ENCODE data around the gene ENTPD1. TPM values are rescaled to one million over a fixed set of nuclear protein-coding genes. Genes with fewer than 3 reads are reported as not detected.

The ENTPD1 gene
- polyA plus RNA-seq, 1 donor (not counting 4 experiments of a cell fraction or from before 2014, with no cell fraction given), result 0.03 TPM

DNA sequence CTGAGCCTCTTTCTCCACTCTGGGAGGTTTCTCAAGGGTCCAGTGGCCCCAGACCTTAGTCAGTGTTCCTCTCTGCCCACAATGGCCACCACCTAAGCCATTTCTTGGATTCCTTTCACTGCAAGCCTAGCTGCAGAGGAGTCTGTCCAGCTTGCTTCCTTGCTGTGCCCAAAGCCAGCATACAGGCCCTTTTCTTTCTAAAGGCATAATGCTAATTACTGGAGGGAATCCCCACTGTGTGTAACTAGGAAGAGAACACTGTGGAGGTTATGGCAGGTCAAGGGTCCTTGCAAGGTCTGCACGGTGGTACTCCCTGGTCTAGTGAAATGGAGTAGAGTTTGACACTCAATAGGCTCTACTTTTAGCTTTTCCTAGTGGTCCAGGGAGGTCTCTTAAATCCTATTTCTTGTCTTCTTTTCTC is 81.4 kb downstream of the ENTPD1 start:
- Histone ChIP-seq H3K4me3 (ENCODE audit: control insufficient read depth in 2 of 3, extremely low read depth in 1 of 3, insufficient read depth in 2 of 3, low read depth in 1 of 3, low read length in 3 of 3) (no peak overlapping the region), H3K27ac (ENCODE audit: control insufficient read depth, insufficient read depth, low read length) (no peak overlapping the region), H3K36me3 (ENCODE audit: control insufficient read depth in 2 of 2, extremely low read depth in 1 of 2, insufficient read depth in 2 of 2, low read length in 2 of 2) (no peaks in the 10 kb centered on the region), H3K79me2 (ENCODE audit: control insufficient read depth, insufficient read depth, low read length) (no peaks in the 10 kb centered on the region), H3K4me1 (ENCODE audit: control insufficient read depth, extremely low read depth, insufficient read depth, low read length) (no peaks in the 10 kb centered on the region), H3K9me1 (ENCODE audit: control insufficient read depth, extremely low read depth, insufficient read depth, low read length) (no peaks in the 10 kb centered on the region), H4K20me1 (ENCODE audit: control insufficient read depth, extremely low read depth, insufficient read depth, low read length) (no peaks in the 10 kb centered on the region), H3K9me3 (ENCODE audit: control insufficient read depth, low read depth, low read length) (no peaks in the 10 kb centered on the region), H3K9ac (ENCODE audit: control insufficient read depth, extremely low read depth, insufficient read depth, low read length) (no peak overlapping the region), H2AFZ (ENCODE audit: control insufficient read depth, low read length) (no peak overlapping the region), H3K4me2 (ENCODE audit: control insufficient read depth, extremely low read depth, insufficient read depth, low read depth, low read length) (no peak overlapping the region), H3K27me3 (ENCODE audit: control insufficient read depth, extremely low read depth, insufficient read depth, low read length) (peaks cover 3% of the 10 kb centered on the region)
- dilution Hi-C loops (cut with MboI; ENCODE audit: extremely low pct_ligation_motif_present, low sequenced_read_pairs), result no loop called here
- FAIRE-seq, result no peak
- DNase-seq (ENCODE audit: low read depth, low spot score), result no peak
- TF ChIP-seq CTCF (optimal IDR thresholded peaks at IDR 0.05 in 1 of 3, IDR thresholded peaks at IDR 0.05 in 1 of 3, conservative IDR thresholded peaks at IDR 0.05 in 1 of 3; ENCODE audit: extremely low read depth in 1 of 3, insufficient read depth in 2 of 3, low read length in 3 of 3), result no peak
- no peak for TF ChIP-seq EZH2 (IDR thresholded peaks at IDR 0.05; ENCODE audit: low read length)

- H3K9me3 ChIP-seq (ENCODE audit: control insufficient read depth, low read depth, low read length), result no peaks in the 10 kb centered on the region
- H3K9ac ChIP-seq (ENCODE audit: control insufficient read depth, extremely low read depth, insufficient read depth, low read length), result no peak overlapping the region
- H3K4me3 ChIP-seq (ENCODE audit: control insufficient read depth in 2 of 3, extremely low read depth in 1 of 3, insufficient read depth in 2 of 3, low read depth in 1 of 3, low read length in 3 of 3), result no peak overlapping the region
- no peak overlapping the region for H3K4me2 ChIP-seq (ENCODE audit: control insufficient read depth, extremely low read depth, insufficient read depth, low read depth, low read length)
- H3K79me2 ChIP-seq (ENCODE audit: control insufficient read depth, insufficient read depth, low read length), result no peaks in the 10 kb centered on the region
- H4K20me1 ChIP-seq (ENCODE audit: control insufficient read depth, extremely low read depth, insufficient read depth, low read length), result no peaks in the 10 kb centered on the region
- dilution Hi-C loops (cut with MboI; ENCODE audit: extremely low pct_ligation_motif_present, low sequenced_read_pairs), result no loop called here
- H3K27me3 ChIP-seq (ENCODE audit: control insufficient read depth, extremely low read depth, insufficient read depth, low read length), result peaks cover 3% of the 10 kb centered on the region
- no peaks in the 10 kb centered on the region for H3K4me1 ChIP-seq (ENCODE audit: control insufficient read depth, extremely low read depth, insufficient read depth, low read length)
- TF ChIP-seq EZH2 (IDR thresholded peaks at IDR 0.05; ENCODE audit: low read length), result no peak
- TF ChIP-seq CTCF (optimal IDR thresholded peaks at IDR 0.05 in 1 of 3, IDR thresholded peaks at IDR 0.05 in 1 of 3, conservative IDR thresholded peaks at IDR 0.05 in 1 of 3; ENCODE audit: extremely low read depth in 1 of 3, insufficient read depth in 2 of 3, low read length in 3 of 3), result no peak
- no peaks in the 10 kb centered on the region for H3K36me3 ChIP-seq (ENCODE audit: control insufficient read depth in 2 of 2, extremely low read depth in 1 of 2, insufficient read depth in 2 of 2, low read length in 2 of 2)
- no peaks in the 10 kb centered on the region for H3K9me1 ChIP-seq (ENCODE audit: control insufficient read depth, extremely low read depth, insufficient read depth, low read length)
- DNase-seq (ENCODE audit: low read depth, low spot score), result no peak
- FAIRE-seq, result no peak
- no peak overlapping the region for H2AFZ ChIP-seq (ENCODE audit: control insufficient read depth, low read length)
- no peak overlapping the region for H3K27ac ChIP-seq (ENCODE audit: control insufficient read depth, insufficient read depth, low read length)
Observed at GRCh38 chr10:95837783-95838182, 81.8 kb downstream of the ENTPD1 start.

Data from keratinocyte (primary cell).